WI38 (cell line): ENCODE measurements around the gene DLGAP3.

Source experiments
- H3K4me3 ChIP-seq: 2 replicates; pipeline ENCODE4 v1.5.1; 2011; ENCODE audit warnings: low read depth, mild to moderate bottlenecking, control low read depth, low read length
- CTCF ChIP-seq: IDR thresholded peaks from 2 replicates; pipeline ENCODE4 v1.5.1; 2012; ENCODE audit warnings: low read depth, mild to moderate bottlenecking, control low read depth, low read length

DLGAP3 gene, protein sequence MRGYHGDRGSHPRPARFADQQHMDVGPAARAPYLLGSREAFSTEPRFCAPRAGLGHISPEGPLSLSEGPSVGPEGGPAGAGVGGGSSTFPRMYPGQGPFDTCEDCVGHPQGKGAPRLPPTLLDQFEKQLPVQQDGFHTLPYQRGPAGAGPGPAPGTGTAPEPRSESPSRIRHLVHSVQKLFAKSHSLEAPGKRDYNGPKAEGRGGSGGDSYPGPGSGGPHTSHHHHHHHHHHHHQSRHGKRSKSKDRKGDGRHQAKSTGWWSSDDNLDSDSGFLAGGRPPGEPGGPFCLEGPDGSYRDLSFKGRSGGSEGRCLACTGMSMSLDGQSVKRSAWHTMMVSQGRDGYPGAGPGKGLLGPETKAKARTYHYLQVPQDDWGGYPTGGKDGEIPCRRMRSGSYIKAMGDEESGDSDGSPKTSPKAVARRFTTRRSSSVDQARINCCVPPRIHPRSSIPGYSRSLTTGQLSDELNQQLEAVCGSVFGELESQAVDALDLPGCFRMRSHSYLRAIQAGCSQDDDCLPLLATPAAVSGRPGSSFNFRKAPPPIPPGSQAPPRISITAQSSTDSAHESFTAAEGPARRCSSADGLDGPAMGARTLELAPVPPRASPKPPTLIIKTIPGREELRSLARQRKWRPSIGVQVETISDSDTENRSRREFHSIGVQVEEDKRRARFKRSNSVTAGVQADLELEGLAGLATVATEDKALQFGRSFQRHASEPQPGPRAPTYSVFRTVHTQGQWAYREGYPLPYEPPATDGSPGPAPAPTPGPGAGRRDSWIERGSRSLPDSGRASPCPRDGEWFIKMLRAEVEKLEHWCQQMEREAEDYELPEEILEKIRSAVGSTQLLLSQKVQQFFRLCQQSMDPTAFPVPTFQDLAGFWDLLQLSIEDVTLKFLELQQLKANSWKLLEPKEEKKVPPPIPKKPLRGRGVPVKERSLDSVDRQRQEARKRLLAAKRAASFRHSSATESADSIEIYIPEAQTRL

GRCh38 chr1:34929497-34929852 is at the start of gene DLGAP3:
DLGAP3 (minus strand) TSS chr1:34929650; CDS start chr1:34905383, 24,267 bp downstream.
- no peak for TF ChIP-seq CTCF
- H3K4me3 ChIP-seq, result no peak within 1 kb of the TSS

GRCh38 chr1:34978921-34979320 is 49.5 kb upstream of the DLGAP3 start:
- H3K4me3 ChIP-seq, result no peak overlapping the region
- TF ChIP-seq CTCF, result no peak

- H3K4me3 ChIP-seq, result no peak overlapping the region
- TF ChIP-seq CTCF, result no peak
Observed at GRCh38 chr1:34977858-34978257, 48.4 kb upstream of the DLGAP3 start.

DNA sequence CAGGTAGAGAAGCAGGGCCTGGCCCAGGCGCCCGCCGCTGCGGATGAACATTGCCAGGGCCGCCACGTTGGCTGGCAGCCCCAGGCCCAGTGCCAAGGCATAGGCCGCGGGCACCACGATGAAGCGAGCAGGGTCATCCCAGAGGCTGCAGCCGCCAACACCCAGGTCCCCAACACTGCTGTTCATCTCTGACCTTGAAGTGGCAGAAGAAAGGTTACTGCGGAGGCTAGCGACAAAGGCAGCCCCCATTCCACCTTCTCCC is 47.7 kb upstream of the DLGAP3 start:
- no peak for TF ChIP-seq CTCF
- no peak overlapping the region for H3K4me3 ChIP-seq

DNA sequence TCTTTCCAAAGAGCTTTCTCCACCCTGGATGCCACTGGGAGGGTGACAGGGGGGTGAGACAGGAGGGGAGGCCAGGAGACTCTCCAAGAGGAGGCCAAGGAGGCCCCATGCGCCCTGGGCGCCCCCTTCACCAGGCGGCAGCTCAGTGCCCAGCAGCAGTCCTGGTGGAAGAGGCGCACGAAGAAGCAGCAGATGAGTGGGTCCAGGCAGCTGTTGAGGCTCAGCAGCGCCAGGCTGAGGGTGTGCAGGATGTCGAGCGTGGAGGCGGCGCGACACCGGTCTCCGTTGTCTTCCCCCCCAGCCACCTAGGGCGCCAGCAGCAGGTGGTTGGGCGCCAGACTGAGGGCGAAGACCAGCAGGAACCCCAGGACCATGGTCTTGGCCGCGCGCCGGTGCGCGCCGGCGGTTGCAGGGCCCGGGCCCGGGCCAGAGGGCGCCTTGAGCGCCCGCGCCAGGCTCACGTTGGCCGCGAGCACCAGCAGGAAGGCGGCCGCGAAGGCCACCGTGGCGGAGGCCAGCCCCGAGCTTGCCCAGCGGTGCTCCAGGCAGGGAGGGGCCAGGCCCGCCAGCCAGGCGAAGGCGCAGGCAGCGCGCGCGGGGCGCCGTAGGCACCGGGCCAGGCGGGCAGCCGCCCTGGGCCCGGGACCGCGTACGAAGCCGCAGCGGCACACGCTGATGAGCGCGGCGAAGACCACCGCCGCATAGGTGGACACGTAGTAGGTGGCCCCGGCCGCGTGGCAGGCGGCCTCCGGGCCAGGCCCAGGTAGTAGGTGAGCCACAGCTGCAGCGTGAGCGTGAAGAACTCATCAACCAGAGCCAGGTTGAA is 47.1 kb upstream of the DLGAP3 start:
- no peak overlapping the region for H3K4me3 ChIP-seq
- TF ChIP-seq CTCF, result no peak

DNA sequence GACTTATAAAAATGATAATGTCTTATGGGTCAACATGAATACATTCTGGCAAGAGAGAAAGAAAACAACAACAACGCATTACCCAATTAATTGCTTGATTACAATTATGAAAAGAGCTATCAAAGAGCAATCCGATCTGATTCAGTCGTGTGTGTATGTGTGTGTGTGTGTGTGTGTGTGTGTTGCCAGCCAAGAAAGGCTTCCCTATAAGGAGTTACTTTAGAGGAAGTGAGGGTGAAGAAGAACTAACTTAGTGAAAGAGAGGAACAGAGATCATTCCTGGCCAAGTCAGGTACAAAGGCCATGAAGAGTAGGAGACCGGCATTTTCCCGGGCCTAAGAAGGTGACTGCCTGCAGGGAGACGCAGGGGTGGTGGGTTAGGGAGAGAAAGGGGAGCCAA is 46.3 kb upstream of the DLGAP3 start:
- H3K4me3 ChIP-seq, result no peak overlapping the region
- no peak for TF ChIP-seq CTCF
